CD4-positive, alpha-beta T cell (primary cell): ENCODE results near the gene DDX31. TPM values are rescaled to one million over a fixed set of nuclear protein-coding genes. Genes with fewer than 3 reads are reported as not detected.

Experiments
- ATAC-seq: fragments of 200-7000 bp; cut with Tn5 transposase; one replicate; pipeline ENCODE4 v1.10.0; 2022; ENCODE audit warnings: mild to moderate bottlenecking; ENCODE audit not compliant: poor library complexity
- CTCF ChIA-PET: fragments of 350-600 bp; sonication (Branson Sonifier 250); formaldehyde crosslinking; loops from one replicate; lab custom pipeline; 2021; ENCODE audit warnings: antibody characterized with exemption, inconsistent platforms; lab: Charles Lee
- POLR2A ChIA-PET: fragments of 350-600 bp; sonication (Branson Sonifier 250); formaldehyde crosslinking; loops from one replicate; lab custom pipeline; 2021; ENCODE audit warnings: antibody characterized with exemption, inconsistent platforms; lab: Charles Lee
- DNase-seq, 14 experiments: peaks; one replicate each; pipeline ENCODE4 v3.0.0-alpha.2; 2013 to 2020; ENCODE audit warnings: mixed read lengths in 2 of 14
- H3K27ac ChIP-seq, 2 donors: one replicate each; pipeline versions ENCODE4 v1.5.1 to v1.7.0; 2013; ENCODE audit warnings: low read length in 2 of 2, low read depth in 1 of 2, mild to moderate bottlenecking in 1 of 2
- H3K27me3 ChIP-seq, 2 experiments: 1 replicate in 1 of 2; 2 replicates in 1 of 2; pipeline versions ENCODE4 v1.6.1 to v1.7.0; 2013; ENCODE audit warnings: low read length in 2 of 2, control low read depth in 1 of 2, mild to moderate bottlenecking in 1 of 2, moderate library complexity in 1 of 2; ENCODE audit not compliant: insufficient read depth in 2 of 2, control insufficient read depth in 1 of 2
- H3K36me3 ChIP-seq: one replicate; pipeline ENCODE4 v1.6.1; 2013; ENCODE audit warnings: low read length, control low read depth; ENCODE audit not compliant: insufficient read depth
- H3K4me1 ChIP-seq: one replicate; pipeline ENCODE4 v1.6.1; 2013; ENCODE audit warnings: low read length, control low read depth; ENCODE audit not compliant: insufficient read depth
- H3K4me3 ChIP-seq: one replicate; pipeline ENCODE4 v1.5.1; 2013; ENCODE audit warnings: mild to moderate bottlenecking, low read length, moderate library complexity
- H3K9me3 ChIP-seq, 2 experiments: 1 replicate in 1 of 2; 2 replicates in 1 of 2; pipeline versions ENCODE4 v1.6.1 to v1.7.0; 2013; ENCODE audit warnings: low read length in 2 of 2, mild to moderate bottlenecking in 2 of 2, control low read depth in 1 of 2, moderate library complexity in 1 of 2; ENCODE audit not compliant: control insufficient read depth in 1 of 2, insufficient read depth in 1 of 2
- H3K27ac Mint-ChIP-seq: one replicate; pipeline ENCODE4 v1.8.0; 2020; ENCODE audit warnings: mixed read lengths
- H3K27me3 Mint-ChIP-seq: one replicate; pipeline ENCODE4 v1.8.0; 2021; ENCODE audit warnings: mixed read lengths
- H3K36me3 Mint-ChIP-seq: one replicate; pipeline ENCODE4 v1.8.0; 2021; ENCODE audit warnings: low read depth, mixed read lengths
- H3K4me1 Mint-ChIP-seq: one replicate; pipeline ENCODE4 v1.8.0; 2021; ENCODE audit warnings: low read depth, mixed read lengths
- H3K4me3 Mint-ChIP-seq: one replicate; pipeline ENCODE4 v1.8.0; 2020; ENCODE audit warnings: mild to moderate bottlenecking, mixed read lengths
- H3K9me3 Mint-ChIP-seq: one replicate; pipeline ENCODE4 v1.8.0; 2020; ENCODE audit warnings: mixed read lengths
- CTCF ChIP-seq: fragments of 200-600 bp; IDR thresholded peaks from one replicate; pipeline ENCODE4 v1.8.0; 2022; ENCODE audit warnings: antibody characterized with exemption, mild to moderate bottlenecking
- intact Hi-C, 2 experiments: fragments of 100-400 bp; cut with DNase I in 1 of 2; cut with micrococcal nuclease in 1 of 2; formaldehyde crosslinking; loops; one replicate each; pipeline versions ENCODE4 v1.15.1 to v1.9.0; 2023 to 2025; cut with DNase I, micrococcal nuclease
- total RNA-seq, 174 experiments: library from RNA in 2 of 174; stranded (reverse) in 2 of 174; gene quantifications; one replicate each; pipeline ENCODE4 v1.2.3 and lab custom pipeline; 2021 to 2026

The DDX31 gene
- total RNA-seq, 2 experiments from 2014 or later = 11.0 to 11.3 TPM

GRCh38 chr9:132690696-132691095 is 20.9 kb upstream of the DDX31 start:
- no peaks in the 10 kb centered on the region for H3K4me1 Mint-ChIP-seq
- Histone ChIP-seq H3K9me3 (peaks cover under 1 to 5% of the 10 kb centered on the region in 2 experiments), H3K4me1 (no peaks in the 10 kb centered on the region), H3K27me3 (no peaks in the 10 kb centered on the region), H3K27ac (no peak overlapping the region), H3K4me3 (no peak overlapping the region), H3K36me3 (peaks cover 50% of the 10 kb centered on the region)
- CTCF ChIA-PET = no interaction called here
- H3K27ac Mint-ChIP-seq = no peak overlapping the region
- no peak overlapping the region for H3K4me3 Mint-ChIP-seq
- H3K27me3 Mint-ChIP-seq = no peaks in the 10 kb centered on the region
- intact Hi-C loops = no loop called here
- no peak for DNase-seq
- H3K9me3 Mint-ChIP-seq = no peaks in the 10 kb centered on the region
- no peak for TF ChIP-seq CTCF
- POLR2A ChIA-PET = no interaction called here
- peaks cover 75% of the 10 kb centered on the region for H3K36me3 Mint-ChIP-seq
- ATAC-seq = no peak

GRCh38 chr9:132683873-132684272 is 14.1 kb upstream of the DDX31 start:
- no peaks in the 10 kb centered on the region for H3K27me3 Mint-ChIP-seq
- H3K27ac Mint-ChIP-seq = no peak overlapping the region
- H3K4me1 ChIP-seq = no peaks in the 10 kb centered on the region
- H3K27me3 ChIP-seq = no peaks in the 10 kb centered on the region
- ATAC-seq (no peak), DNase-seq (no peak)
- no peak overlapping the region for H3K4me3 ChIP-seq
- H3K4me1 Mint-ChIP-seq = peaks cover 5% of the 10 kb centered on the region
- H3K4me3 Mint-ChIP-seq = no peak overlapping the region
- no peak for TF ChIP-seq CTCF
- no peaks in the 10 kb centered on the region for H3K9me3 ChIP-seq
- CTCF ChIA-PET = interaction anchor here (1.2 kb wide), 1 partner anchor 9 kb away, joined by 4 read pairs; no protein-coding TSS in a partner anchor
- intact Hi-C loops = no loop called here
- POLR2A ChIA-PET = no interaction called here
- H3K36me3 ChIP-seq = peaks cover 77% of the 10 kb centered on the region
- H3K27ac ChIP-seq = no peak overlapping the region
- peaks cover 86% of the 10 kb centered on the region for H3K36me3 Mint-ChIP-seq
- no peaks in the 10 kb centered on the region for H3K9me3 Mint-ChIP-seq

- ATAC-seq = no peak
These were observed 11.8 kb upstream of the DDX31 start for GRCh38 chr9:132681561-132681960.

More at GRCh38 chr9:132681561-132681960, 11.8 kb upstream of the DDX31 start:
- intact Hi-C loops = no loop called here
- Histone ChIP-seq H3K27ac (no peak overlapping the region), H3K4me3 (no peak overlapping the region), H3K27me3 (no peaks in the 10 kb centered on the region), H3K4me1 (no peaks in the 10 kb centered on the region), H3K9me3 (no peaks in the 10 kb centered on the region), H3K36me3 (peaks cover 66% of the 10 kb centered on the region)
- no peak for DNase-seq
- Mint-ChIP-seq H3K9me3 (no peaks in the 10 kb centered on the region), H3K27me3 (no peaks in the 10 kb centered on the region), H3K27ac (no peak overlapping the region), H3K4me3 (no peak overlapping the region), H3K36me3 (peaks cover 82% of the 10 kb centered on the region), H3K4me1 (peaks cover 10% of the 10 kb centered on the region)
- ChIA-PET CTCF (no interaction called here), POLR2A (interaction anchor here (0.6 kb wide), 1 partner anchor 61 kb away, joined by 4 read pairs; no protein-coding TSS in a partner anchor)
- no peak for TF ChIP-seq CTCF
